ENCODE measurements around the gene MDFIC. TPM values are rescaled to one million over a fixed set of nuclear protein-coding genes. Genes with fewer than 3 reads are reported as not detected.
"Not testable (repeated sequence)": the region's sequence is repeated elsewhere in the genome, so short reads cannot be mapped to it uniquely, and the experiment has no call there.

The MDFIC gene, protein sequence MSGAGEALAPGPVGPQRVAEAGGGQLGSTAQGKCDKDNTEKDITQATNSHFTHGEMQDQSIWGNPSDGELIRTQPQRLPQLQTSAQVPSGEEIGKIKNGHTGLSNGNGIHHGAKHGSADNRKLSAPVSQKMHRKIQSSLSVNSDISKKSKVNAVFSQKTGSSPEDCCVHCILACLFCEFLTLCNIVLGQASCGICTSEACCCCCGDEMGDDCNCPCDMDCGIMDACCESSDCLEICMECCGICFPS
- 24.0 and 104 TPM in 2 replicates for total RNA-seq

DNA sequence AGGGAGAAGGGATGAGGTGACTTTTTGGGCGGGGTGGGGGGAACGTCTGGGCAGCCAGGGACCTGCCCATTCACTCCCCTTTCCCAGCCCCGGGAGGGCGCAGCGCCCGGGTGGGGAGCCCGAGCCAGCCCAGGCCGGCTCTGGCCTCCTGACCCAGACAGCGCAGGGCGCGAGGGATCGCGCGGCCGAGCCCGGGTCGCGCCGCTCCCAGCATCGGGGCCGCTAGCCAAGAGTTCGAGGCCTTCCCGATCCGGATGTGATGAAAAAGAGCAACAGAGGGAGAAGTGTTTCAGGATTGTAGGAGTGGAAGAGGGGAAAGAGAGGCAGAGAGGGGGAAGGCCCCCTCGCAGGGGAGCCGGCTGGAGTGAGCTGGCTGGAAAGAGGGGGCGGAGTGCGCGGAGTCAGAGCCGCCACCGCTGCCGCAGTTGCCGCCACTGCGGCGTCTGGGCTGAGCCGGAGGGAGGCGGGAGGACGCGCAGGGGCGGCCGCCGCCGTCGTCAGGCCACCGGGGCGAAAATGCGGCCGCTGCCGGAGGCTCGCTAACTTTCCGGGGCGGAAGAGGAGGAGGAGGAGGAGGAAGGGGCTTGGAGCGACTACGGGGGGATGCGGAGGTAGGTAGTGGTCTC, at the start of gene MDFIC:
MDFIC (plus strand) TSS at position 69 of the 626 bp plus-strand sequence. CDS start 940 bp downstream, outside the sequence.
- DNase-seq (ENCODE audit: low read depth in 2 of 2): peak; percentile 61 to 79

DNA sequence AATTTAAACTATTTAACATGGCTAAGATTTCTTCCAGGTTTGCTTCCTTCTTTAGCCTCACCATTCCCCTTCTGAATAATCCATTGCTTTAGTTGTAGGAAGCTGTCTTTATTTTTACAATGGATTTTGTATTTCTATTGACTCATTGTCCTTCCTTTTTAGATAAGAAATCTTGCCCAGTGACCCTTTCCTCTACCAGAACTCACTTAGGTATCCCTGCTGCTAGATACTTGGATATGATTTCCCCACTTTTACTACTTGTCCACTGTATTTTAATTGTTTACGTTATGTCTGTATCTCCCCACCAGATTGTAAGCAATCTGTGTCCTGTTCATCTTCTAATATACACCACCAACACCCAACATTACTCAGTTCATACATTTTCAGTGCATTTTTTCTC, 47.7 kb upstream of the MDFIC start:
- peak; percentile 11 to 74 for DNase-seq (ENCODE audit: low read depth in 2 of 2)

DNA sequence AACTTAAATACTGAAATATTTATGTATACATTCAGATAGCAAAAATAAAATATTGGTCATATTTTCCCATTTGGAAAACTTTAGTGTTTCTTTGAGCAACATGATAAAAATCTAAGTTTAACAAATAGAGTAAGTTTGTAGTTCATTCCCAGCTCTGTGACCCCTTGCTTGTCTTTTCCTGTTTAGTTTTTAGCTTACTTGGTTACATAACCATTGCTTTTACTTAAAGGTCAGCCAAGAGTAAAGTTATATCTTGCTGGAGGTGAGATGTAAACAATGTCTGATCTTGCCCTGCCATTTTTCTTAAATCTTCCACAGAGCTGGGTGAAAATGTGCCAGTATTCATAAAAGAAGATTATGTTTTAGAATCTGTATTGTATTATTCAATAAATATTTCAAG, 46.7 kb upstream of the MDFIC start:
- DNase-seq (ENCODE audit: low read depth in 2 of 2): peak; percentile 44 to 69

DNA sequence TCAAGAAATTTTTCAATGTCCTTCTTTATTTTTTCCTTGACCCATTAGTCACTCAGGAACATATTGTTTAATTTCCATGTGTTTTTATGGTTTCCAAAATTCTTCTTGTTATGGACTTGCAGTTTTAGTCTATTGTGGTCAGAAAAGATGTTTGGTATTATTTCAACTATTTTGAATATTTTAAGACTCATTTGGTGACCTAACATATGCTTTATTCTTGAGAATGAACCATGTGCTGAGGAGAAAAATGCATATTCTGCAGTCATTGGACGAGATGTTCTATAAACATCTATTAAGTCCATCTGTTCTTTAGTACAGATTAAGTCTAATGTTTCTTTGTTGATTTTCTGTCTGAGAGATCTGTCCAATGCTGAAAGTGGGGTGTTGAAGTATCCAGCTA, 42.3 kb upstream of the MDFIC start:
- DNase-seq (ENCODE audit: low read depth in 2 of 2): no peak

DNA sequence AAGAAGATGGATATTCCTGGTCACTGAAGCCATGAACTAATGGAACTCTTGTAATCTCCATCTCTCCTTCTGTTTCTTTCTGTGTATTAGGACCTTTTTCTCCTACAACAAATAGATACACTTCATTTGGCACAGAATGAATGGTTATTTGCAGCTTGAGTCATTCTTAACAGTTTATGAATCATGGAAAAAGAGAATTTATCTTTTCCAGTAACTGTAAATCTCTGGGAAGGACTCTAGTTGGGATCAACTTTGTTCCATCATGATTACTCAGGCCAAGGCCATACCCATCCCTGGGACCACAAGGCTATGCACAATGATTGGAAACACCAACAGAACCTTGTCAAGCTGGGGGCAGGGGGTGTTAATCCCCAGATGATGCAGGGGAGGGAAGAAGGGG, 36.1 kb upstream of the MDFIC start:
- peak in 1 of 2 donors; percentile 2 for DNase-seq (ENCODE audit: low read depth in 2 of 2)

DNA sequence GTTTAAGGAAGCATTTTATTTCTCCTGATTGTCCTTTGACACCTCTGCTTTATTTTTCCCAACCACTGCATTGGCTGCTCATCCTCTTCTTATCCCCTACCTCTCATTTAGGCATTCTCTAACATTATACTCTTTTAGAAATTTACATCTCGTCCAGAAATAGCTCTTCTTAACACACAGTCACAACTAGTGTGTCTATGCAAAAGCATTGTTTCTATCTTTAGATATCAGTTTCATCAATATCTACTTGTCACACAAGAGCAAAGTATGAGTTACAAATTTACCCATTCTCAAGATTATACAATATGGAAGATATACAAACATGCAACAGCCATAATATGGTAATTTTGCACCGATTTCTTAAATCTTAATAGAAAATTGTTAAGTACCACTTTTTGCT, 35.7 kb upstream of the MDFIC start:
- no peak for DNase-seq (ENCODE audit: low read depth in 2 of 2)

DNA sequence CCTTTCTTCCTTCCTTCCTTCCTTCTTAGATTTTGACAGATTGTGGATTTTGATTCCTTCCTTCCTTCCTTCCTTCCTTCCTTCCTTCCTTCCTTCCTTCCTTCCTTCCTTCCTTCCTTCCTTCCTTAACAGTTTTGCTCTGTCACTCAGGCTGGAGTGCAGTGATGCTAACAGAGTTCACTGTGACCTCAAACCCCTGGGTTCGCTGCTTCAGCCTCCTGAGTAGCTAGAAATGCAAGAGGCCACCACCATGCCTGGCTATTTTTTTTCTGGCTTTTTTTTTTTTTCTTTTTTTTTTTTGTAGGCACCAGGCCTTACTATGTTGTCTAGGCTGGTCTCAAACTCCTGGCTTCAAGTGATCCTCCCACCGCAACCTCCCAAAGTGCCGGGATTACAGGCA, 32.8 kb upstream of the MDFIC start:
- not testable (repeated sequence) for DNase-seq (ENCODE audit: low read depth in 2 of 2)

DNA sequence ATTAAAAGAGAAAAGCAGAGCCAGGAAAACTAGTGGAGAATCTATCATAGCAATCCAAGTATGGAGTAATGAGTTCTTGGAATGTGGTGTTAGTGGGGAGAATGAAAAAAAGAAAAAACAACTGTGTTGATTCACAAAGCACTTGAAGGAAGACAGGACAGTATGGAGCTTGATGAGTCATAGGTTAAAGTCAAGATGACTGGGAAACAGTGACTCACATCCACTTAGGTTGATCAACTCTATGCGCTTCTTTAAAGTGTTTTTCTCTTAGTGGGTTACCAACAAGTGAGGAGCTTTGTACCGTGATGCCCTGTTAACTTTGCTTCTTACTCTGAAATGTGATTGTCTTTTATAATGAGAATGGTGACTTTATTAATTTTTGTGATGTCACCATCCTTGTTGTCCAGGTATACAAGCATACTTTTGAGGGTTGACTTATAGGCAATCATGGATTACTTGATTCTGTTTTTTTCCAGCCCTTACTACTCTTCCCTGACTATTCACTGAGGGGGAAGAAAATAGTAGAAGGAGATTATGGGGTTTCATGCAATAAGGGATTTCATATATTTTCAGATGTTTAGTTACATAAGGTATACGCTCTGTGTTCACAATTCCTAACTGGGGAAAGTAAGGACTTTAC, 32.1 kb upstream of the MDFIC start:
- DNase-seq (ENCODE audit: low read depth in 2 of 2): peak; percentile 28 to 96

DNA sequence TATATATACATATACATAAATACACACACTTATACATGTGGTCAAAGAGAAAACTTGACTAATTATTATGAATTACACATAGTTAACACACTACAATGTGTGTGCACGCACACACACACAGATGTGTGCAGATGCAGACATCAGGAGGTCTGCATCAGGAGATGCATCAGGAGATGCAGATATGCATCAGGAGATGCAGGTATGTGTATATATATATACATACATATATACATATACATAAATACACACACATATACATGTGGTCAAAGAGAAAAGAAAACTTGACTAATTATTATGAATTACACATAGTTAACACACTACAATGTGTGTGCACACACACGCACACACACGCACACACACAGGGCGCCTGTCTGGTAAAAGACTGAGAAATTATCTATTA, 31.3 kb upstream of the MDFIC start:
- no peak for DNase-seq (ENCODE audit: low read depth in 2 of 2)

DNA sequence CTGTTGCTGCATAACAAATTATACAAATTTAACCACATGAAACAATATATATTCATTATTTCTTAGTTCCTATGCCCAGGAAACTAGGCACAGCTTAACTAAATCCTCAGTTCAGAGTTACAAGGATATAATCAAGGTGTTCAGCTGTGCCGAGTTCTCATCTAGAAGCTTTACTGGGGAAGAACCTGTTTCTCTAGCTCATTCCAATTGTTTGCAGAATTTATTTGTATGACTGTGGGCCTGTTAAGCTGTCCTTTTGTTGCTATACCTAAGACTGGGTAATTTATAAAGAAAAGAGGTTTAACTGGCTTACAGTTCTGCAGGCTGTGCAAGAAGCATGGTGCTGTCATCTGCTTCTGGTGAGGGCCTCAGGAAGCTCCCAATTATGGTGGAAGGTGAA, 21.8 kb upstream of the MDFIC start:
- no peak for DNase-seq (ENCODE audit: low read depth in 2 of 2)

DNA sequence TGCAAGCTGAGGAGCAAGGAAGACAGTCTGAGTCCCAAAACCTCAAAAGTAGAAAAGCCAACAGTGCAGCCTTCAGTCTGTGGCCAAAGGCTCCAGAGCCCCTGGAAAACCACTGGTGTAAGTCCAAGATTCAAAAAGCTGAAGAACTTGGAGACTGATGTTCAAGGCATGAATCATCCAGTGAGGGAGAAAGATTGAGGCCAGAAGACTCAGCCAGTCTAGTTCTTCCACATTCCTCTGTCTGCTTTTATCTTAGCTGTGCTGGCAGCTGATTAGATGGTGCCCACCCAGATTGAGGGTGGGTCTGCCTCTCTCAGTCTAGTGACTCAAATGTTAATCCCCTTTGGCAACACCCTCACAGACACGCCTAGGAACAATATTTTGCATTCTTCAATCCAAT, 20.1 kb upstream of the MDFIC start:
- DNase-seq (ENCODE audit: low read depth in 2 of 2): no peak

DNA sequence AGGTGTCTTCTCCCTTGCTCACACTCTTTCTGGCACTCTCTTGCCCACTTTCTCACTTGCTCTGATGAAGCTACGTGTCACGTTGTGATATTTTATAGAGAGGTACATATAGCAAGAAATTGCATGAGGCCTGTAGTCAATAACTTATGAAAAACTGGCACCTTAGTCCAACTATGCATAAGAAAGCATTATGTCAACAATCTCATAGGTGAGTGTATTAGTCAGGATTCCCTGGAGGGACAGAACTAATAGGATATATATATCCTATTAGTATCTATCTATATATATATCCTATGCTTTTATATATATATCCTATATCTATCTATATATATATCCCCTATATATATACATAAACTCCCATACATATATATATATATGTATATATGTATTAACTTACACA, 18.8 kb upstream of the MDFIC start:
- DNase-seq (ENCODE audit: low read depth in 2 of 2): no peak

DNA sequence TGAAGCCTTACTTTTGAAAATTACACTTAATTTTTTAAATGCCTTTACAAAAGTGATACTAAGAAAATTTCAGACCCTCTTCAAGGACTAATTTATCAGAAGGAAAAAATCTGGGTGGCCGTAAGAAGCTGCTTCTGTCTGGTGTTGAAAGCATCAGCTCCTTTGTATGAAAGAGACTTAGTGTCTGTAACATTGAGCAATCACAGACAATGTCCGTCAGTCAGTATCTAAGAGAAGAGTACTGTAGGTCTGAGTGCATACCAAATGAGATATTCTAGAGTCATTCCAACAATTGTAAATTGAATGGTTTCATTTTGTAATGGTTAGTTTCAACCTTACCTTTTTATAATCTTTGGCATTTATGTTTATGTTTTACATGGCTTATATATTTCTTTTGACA, 11.1 kb upstream of the MDFIC start:
- no peak for DNase-seq (ENCODE audit: low read depth in 2 of 2)

DNA sequence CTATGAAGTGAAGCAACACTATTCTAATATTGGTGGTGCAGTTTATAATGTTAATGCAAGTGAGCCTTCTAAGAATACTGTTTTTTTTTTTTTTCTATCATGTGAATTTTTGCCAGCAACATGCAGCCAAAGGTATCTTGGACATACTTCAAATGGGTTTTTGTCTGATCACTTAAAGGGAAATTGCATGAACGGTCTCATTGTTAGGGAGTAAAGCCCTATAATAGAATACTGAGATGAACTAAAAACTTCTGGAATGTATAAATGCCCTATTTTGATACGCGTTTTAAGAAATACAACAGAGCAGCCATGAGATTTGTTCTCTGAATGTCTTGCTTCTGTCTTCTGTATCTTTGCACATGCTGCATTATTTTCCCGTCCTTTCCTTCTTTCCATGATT, 10.5 kb upstream of the MDFIC start:
- no peak for DNase-seq (ENCODE audit: low read depth in 2 of 2)

DNA sequence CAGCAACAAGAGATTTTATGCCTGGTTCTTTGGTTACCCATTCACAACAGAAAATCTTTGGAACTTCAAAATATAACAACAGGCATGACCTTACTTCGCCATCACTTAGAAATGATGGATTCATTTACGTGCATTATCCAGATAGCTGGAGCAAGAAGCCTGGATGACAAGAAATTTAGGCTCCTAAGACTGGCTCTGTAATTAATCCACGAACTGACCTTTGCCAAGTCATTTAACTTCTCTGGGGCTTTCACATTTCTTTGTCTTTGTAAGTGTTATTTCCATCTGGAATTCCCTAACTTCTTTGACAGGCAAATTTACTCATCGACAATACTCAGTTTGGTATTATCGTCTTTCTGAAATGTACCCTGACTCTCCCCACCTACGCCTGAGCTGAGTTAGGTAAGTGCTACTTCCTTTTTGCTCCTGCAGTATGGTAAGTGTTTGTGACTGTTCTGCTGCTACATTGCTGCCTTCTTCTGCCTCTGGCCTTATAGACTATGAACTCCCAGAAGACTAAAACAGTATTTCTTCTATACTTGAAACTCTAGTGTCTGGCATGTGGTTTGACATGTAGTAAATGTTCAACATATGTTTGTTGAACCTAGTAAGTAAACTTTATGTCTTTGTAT, 5.5 kb upstream of the MDFIC start:
- no peak for DNase-seq (ENCODE audit: low read depth in 2 of 2)

DNA sequence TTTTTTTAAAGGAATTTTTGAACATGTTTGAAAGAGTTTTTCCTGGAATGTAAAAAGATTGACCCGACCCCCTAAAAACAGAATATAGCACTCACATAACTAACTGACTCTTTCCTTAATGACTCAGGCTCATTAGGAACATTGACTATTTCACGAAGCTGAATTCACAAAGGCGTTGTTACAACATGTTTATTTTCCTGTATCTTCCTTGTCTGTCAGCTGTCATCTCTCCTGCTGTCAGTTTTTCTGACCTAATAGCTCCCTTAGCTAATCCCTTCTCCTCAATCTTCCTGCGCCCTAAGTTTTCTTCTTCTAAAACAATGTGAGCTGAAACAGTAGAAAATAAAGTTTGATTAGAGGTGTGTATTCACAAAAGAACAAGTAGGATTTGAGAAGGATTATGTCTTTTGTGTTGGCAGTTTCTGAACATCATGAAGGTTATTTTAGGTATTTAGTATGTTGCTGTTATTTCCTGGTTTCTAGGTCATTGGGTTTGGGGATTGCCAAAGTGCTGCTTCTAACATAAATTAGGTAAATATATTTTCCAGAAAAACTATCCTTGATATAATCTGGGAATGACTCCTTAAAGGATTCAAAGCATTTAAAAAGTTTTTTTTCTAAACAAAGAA, 4.6 kb upstream of the MDFIC start:
- no peak for DNase-seq (ENCODE audit: low read depth in 2 of 2)

DNA sequence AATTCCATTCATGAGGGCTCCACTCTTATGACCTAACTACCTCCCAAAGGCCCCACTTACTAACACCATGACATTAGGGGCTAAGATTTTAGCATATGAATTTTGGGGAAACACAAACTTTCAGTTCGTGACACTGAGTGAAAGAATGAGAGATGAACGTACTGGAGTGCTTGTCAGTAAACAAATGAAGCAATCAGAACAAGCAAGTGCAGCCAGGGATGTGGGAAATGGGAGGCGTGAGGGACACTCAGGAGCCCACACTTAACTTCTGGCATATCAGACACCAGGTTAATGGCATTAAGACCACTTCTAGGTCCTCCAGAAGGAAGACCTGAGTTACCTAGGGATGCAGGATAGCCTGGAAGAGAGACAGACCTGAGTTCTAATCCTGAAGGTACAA, 2.3 kb upstream of the MDFIC start:
- no peak for DNase-seq (ENCODE audit: low read depth in 2 of 2)

DNA sequence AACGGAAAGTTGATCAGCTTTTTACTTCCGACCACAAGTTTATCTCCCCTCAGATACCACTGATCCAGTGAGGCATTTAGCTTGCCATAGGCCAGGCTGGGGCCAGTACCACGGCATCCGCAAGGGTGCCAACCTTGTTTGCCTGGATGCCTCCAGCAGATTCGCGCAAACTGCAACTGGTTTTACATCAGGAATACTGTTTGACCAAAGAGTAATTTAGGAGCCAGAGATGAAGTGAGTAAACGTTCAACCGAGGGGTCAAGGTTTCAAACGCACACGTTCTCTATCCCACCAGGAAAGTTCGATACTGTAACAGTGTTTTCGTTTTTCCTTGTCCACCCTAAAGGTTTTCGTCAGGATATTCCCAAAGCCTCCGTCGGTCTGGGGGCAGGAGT, 266 bp upstream of the MDFIC start:
- DNase-seq (ENCODE audit: low read depth in 2 of 2): peak; percentile 5 to 57

DNA sequence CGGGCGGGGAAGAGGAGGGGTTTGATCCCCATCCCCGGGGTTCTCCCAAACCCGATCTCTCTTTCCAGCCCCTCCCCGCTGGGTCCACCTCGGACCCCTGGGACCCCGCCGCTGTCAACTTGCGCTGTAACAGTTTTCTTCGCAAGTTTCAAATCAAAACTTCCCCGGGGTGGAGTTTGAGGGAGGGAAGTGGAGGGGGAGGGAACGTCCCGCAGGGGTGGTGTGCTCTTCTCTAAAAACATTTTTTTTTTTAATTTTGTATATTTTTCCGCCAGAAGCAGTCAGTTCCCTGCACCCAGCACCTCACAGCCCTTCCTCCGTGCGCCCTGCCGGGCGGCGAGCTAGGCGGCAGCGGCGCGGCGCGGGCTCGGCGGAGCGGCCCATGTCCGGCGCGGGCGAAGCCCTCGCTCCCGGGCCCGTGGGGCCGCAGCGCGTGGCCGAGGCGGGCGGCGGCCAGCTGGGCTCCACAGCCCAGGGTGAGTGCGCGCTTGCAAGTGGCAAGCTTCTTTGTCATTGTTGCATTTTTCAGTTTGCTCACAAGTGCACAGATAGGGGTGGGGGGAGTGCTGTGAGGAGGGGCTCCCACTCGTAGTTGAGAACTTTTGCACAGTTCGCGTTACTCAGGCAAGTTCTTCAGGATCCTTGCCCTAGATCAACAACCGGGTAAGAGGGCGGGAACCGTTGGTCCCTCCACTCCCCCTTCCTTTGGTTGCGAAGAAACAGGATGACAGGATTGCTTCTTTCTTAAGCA, 933 bp downstream of the MDFIC start:
- DNase-seq (ENCODE audit: low read depth in 2 of 2): peak; percentile 58 to 86

DNA sequence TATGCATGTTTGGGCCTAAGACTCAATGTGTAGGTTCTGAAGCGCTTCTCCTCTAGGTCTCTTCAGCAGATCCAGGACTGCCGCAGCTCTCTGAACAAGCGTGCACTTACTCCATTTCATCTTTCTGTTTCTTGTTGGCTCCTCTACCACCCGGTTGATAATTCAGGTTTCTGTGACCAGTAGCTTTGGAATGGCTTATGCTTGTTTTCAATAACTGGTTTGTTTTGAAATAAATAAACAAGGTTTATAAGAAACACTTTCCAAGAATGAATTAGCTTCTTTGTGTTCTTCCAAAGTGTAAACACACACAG, 1.5 kb downstream of the MDFIC start:
- peak in 1 of 2 donors; percentile 58 for DNase-seq (ENCODE audit: low read depth in 2 of 2)

DNA sequence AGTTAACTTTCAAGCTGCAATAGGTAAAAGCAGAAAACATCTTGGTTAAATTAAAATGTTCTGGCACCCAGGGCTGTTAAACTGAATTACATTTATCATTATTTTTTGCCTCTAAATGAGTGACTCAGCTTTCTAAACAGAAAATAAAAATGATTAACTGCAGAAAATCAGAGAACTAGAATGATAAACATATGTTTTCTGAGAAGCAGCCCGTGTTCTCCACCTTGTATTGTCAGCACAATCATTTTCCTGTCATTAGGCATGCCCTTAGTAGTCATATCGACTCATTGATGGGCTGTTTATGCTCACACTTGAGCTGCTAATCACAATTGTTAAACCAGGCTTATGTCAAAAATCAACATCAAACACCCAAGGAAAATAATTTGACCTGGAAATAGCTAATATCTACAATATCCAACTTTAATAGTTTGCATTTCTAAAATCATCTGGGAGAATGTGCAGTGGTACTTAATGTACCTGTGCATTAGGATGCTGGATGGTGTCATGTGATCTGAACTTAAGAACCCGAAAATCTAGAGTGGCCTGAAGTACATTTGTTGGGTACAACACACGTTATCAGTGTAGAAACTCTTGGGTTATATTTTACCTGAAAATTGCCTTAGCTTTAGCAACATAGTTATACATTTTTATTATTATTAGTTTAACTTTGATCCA, 2.3 kb downstream of the MDFIC start:
- peak; percentile 11 to 38 for DNase-seq (ENCODE audit: low read depth in 2 of 2)
